ENCODE measurements around the gene PDE6G. TPM values are rescaled to one million over a fixed set of nuclear protein-coding genes. Genes with fewer than 3 reads are reported as not detected.
"Not testable (repeated sequence)": the region's sequence is repeated elsewhere in the genome, so short reads cannot be mapped to it uniquely, and the experiment has no call there.

The PDE6G gene
- polyA plus RNA-seq, 3 donors from 2014 or later, result 75.1 to 98.8 (median 81.4) TPM

DNA sequence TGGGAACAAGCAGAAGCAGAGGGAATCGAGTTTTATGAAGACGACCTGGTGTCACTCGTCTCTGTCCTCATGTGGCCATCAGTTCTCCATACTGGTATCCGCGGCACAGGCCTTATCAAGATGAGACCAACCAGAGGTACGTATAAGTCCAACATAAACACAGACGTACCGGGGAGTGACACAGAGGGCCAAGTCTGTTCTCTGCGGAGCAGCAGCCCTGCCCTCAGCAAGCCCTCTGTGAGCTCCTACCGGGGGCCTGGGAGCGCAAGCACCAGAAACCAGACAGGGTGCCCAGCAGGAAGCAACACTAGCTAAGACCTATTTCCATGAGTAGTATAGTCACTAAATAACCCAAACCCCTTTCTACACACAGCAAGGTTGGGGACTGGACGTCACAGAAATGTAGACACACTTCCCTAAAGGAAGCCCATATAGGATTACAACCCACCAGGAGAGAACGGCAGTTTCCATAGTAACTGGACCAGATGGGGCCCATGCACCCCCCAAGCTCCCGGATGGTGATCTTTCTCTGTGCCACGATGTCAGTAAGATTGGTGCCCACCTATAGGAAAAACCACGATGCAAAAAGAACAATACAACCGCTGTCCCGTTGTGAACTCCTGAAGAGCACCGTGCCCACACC lies 26.3 kb upstream of the PDE6G start:
- no peak for DNase-seq
- Mint-ChIP-seq H3K36me3 (peaks cover 0 to 3% (median 3%) of the 10 kb centered on the region in 3 donors), H3K27me3 (ENCODE audit: low read depth in 3 of 3) (peaks cover 3 to 9% (median 5%) of the 10 kb centered on the region in 3 donors), H3K4me1 (peaks cover 36 to 37% of the 10 kb centered on the region in 2 donors), H3K9me3 (no peaks in the 10 kb centered on the region), H3K27ac (peak overlapping the region; percentile 26 to 79 (median 65)), H3K4me3 (peak overlapping the region; percentile 92 to 98 (median 95))

DNA sequence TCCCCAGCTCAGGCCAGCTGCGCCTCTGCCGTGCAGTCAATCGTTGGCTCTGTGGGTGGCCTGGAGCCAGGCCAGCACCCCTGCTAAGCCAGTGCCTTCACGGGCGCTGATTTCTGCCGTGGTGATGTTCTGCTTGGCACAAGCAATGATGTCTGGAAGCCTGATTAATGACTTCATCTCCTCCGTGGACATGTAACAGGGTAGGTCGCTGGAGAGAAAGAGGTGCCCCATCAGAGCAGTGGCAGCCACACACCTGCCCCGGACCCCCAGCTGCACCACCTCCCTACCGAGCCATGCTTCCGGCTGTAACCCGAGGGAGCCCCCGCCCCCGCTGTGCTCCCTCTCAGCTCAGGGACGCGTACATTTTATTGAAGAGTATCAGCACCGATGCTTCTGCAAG lies 25.3 kb upstream of the PDE6G start:
- Mint-ChIP-seq H3K27me3 (ENCODE audit: low read depth in 3 of 3) (peaks cover 3 to 9% (median 5%) of the 10 kb centered on the region in 3 donors), H3K27ac (peak overlapping the region in 1 of 6 donors; percentile 29), H3K4me3 (peak overlapping the region in 3 of 5 donors; percentile 2 to 40 (median 21)), H3K4me1 (peaks cover 33 to 37% of the 10 kb centered on the region in 2 donors), H3K36me3 (peaks cover 0 to 3% (median 3%) of the 10 kb centered on the region in 3 donors), H3K9me3 (no peaks in the 10 kb centered on the region)
- DNase-seq, result no peak

DNA sequence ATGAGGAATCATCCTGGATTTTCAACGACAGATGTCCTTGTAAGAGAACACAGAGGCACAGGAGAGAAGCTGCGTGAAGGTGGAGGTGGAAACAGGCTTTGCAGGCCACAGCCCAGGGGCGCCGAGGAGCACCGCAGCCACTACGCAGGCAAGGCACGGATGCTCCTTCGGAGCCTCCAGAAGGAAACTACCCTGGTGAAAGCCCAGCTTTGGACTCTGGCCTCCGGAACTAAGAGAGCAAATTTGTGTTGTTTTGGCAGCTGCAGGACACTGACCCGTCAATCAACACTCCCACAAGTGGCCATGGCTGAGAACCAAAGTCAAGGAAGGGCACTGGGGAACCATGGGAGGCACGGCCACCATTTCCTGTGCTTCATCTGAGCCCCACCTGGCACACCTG lies 23.8 kb upstream of the PDE6G start:
- no peak overlapping the region for H3K4me3 Mint-ChIP-seq
- no peaks in the 10 kb centered on the region for H3K36me3 Mint-ChIP-seq
- H3K27me3 Mint-ChIP-seq (ENCODE audit: low read depth in 3 of 3), result peaks cover 3 to 10% (median 3%) of the 10 kb centered on the region in 3 donors

DNA sequence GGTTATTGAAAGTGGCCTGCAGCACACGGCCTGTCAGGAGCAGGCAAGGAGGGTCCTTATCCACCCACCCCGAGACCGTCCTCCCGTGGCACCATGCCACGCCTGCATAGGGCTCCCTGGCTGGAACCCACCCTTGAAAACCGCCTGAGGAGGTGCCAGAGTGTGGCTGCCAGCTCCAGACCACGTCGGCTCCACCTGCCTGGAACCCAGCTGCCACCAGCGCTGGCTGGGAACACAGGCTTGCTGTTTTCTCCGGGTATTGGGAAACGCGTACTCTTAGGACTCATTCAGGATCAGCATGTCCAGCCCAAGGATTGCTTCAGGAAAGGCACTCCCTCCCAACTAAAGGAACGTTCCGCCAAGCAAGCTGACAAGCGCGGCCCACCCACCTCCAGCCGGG lies 20.6 kb upstream of the PDE6G start:
- no peak overlapping the region for H3K4me3 Mint-ChIP-seq
- peaks cover 0 to 2% (median 0%) of the 10 kb centered on the region in 3 donors for H3K27me3 Mint-ChIP-seq (ENCODE audit: low read depth in 3 of 3)
- no peak for DNase-seq
- no peaks in the 10 kb centered on the region for H3K9me3 Mint-ChIP-seq
- H3K4me1 Mint-ChIP-seq, result peaks cover 5 to 7% of the 10 kb centered on the region in 2 donors
- H3K27ac Mint-ChIP-seq, result no peak overlapping the region
- H3K36me3 Mint-ChIP-seq, result no peaks in the 10 kb centered on the region

More for the DNA sequence above, 23.8 kb upstream of the PDE6G start:
- DNase-seq, result no peak
- H3K4me1 Mint-ChIP-seq, result peaks cover 28% of the 10 kb centered on the region in 2 donors
- peak overlapping the region in 1 of 6 donors; percentile 62 for H3K27ac Mint-ChIP-seq
- H3K9me3 Mint-ChIP-seq, result no peaks in the 10 kb centered on the region

DNA sequence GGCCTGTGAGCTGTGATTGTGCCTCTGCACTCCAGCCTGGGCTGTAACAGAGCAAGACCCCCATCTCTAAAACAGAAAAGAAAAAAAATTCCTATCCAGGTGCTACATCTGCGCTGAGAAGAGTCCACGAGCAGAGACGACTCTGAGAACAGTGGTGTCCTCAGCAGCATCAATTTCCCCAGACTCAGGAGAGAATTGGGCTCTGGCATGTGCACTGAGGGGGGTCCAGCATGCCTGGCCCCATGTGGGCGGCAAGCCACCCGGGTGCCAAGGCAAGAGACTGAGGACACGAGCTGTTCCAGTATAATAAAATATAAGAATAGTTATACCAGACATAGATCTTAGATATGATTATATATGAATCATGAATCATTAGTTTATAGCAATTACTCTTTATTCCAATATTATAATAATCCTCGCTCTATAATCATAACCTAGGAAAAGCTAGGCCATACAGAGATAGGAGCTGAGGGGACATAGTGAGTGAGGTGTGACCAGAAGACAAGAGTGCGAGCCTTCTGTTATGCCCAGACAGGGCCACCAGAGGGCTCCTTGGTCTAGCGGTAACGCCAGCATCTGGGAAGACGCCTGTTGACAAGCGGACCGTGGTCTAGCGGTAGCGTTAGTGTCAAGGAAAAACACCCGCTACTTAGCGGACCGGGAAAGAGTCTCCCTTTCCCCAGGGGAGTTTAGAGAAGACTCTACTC lies 19.3 kb upstream of the PDE6G start:
- not testable (repeated sequence) for H3K4me3 Mint-ChIP-seq; H3K9me3 Mint-ChIP-seq; H3K36me3 Mint-ChIP-seq; H3K4me1 Mint-ChIP-seq; H3K27me3 Mint-ChIP-seq (ENCODE audit: low read depth in 3 of 3)
- peak overlapping the region in 1 of 6 donors; percentile 21 for H3K27ac Mint-ChIP-seq
- peak; percentile 36 to 39 (median 37) for DNase-seq

DNA sequence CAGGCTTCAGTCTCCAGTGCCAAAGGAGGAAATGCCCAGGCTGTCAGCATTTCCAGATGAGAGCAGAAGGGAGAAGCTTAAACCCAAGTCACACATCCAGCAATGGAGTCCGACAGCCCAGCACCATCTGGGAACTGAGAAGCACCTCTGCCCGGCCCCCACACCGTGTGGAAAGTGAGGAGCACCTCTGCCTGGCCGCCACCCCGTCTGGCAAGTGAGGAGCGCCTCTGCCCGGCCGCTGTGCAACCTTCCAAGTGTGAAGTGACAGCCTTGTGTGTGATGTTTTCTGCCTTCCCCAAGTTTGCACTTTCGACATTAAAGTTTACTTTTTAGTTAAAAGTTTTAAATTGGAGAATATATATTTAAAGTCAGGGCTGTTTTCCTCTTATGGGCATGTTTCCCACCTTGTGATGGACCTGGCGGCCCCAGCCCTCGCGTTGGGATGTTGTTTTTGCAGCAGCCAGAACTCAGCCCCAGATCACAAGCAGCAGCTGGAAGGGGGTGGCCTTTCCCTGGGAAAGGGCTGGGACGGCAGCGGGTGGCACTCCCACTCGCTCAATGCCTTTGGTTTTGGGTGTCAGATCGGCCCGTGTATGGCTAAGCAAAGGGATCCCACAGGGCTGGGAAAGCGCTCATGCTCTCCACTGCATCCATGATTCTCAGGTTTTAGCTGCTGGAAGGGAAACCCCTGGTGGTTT lies 17.4 kb upstream of the PDE6G start:
- H3K4me1 Mint-ChIP-seq, result peaks cover 5 to 6% of the 10 kb centered on the region in 2 donors
- no peak for DNase-seq
- no peak overlapping the region for H3K27ac Mint-ChIP-seq
- no peak overlapping the region for H3K4me3 Mint-ChIP-seq
- H3K36me3 Mint-ChIP-seq, result peaks cover 0 to 6% (median 0%) of the 10 kb centered on the region in 3 donors
- peaks cover 0 to 2% (median 0%) of the 10 kb centered on the region in 3 donors for H3K27me3 Mint-ChIP-seq (ENCODE audit: low read depth in 3 of 3)
- no peaks in the 10 kb centered on the region for H3K9me3 Mint-ChIP-seq

DNA sequence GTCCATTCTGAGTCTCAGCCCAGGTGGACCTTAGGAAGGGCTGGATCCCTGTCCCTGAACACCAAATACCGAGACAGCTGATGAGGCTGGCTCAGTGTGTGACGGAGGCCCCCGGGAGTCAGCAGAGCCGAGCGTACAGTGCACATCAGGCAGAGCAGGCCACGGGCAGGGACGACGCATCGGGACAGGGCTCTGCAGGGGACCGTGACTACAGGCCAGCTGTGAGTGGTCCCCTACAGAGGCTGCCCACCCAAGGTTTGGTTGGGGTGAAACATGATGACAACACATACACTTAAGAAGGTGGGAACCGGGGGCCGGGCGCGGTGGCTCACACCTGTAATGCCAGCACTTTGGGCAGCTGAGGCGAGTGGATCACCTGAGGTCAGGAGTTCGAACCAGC lies 16.6 kb upstream of the PDE6G start:
- no peak for DNase-seq
- no peak overlapping the region for H3K4me3 Mint-ChIP-seq
- H3K27me3 Mint-ChIP-seq (ENCODE audit: low read depth in 3 of 3), result peaks cover 0 to 2% (median 0%) of the 10 kb centered on the region in 3 donors
- peaks cover 11% of the 10 kb centered on the region in 2 donors for H3K4me1 Mint-ChIP-seq
- no peaks in the 10 kb centered on the region for H3K9me3 Mint-ChIP-seq
- peaks cover 0 to 6% (median 0%) of the 10 kb centered on the region in 3 donors for H3K36me3 Mint-ChIP-seq
- no peak overlapping the region for H3K27ac Mint-ChIP-seq

DNA sequence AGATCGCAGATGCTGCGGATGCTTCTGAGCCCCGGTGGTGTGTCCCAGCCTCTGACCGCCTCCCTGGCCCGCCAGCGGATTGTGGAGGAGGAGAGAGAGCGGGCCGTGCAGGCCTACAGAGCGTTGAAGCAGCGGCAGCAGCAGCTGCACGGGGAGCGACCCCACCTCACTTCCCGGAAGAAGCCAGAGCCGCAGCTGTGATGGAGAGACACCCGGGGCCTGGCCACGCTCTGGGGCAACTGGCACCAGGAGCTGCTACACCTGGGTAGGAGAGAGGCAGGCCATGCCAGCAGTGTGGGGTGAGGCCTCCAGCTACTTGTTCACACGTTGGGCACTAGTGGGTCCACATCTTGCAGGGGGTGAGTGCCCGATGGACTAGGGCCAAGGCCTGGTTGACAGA lies 16.2 kb upstream of the PDE6G start:
- peaks cover 0 to 2% (median 0%) of the 10 kb centered on the region in 3 donors for H3K27me3 Mint-ChIP-seq (ENCODE audit: low read depth in 3 of 3)
- no peak overlapping the region for H3K4me3 Mint-ChIP-seq
- peaks cover 0 to 6% (median 0%) of the 10 kb centered on the region in 3 donors for H3K36me3 Mint-ChIP-seq
- DNase-seq, result no peak
- H3K4me1 Mint-ChIP-seq, result peaks cover 16% of the 10 kb centered on the region in 2 donors
- no peaks in the 10 kb centered on the region for H3K9me3 Mint-ChIP-seq
- H3K27ac Mint-ChIP-seq, result no peak overlapping the region

DNA sequence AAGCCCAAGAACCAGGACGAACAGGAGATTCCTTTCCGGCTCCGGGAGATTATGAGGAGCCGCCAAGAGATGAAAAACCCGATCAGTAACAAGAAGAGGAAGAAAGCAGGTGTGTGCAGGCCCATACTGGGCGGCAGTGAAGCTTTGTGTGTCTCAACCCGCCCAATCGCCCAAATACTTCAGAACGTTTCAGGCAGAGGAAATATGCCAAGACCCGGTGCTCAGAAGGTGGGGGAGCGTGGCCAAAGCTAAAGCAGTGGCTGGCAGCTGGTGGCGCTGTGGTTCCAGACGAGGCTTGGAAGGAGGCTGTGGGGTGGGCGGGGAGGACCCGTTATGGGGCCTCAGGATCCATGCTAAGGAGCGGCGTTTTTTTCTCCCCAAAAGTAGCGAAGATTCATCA lies 11.4 kb upstream of the PDE6G start:
- Mint-ChIP-seq H3K4me1 (peaks cover 28 to 37% of the 10 kb centered on the region in 2 donors), H3K4me3 (peak overlapping the region; percentile 89 to 95 (median 92)), H3K36me3 (peaks cover 0 to 6% (median 4%) of the 10 kb centered on the region in 3 donors), H3K27me3 (ENCODE audit: low read depth in 3 of 3) (peaks cover 0 to 4% (median 0%) of the 10 kb centered on the region in 3 donors), H3K9me3 (no peaks in the 10 kb centered on the region), H3K27ac (peak overlapping the region in 5 of 6 donors; percentile 30 to 89 (median 68))
- no peak for DNase-seq

DNA sequence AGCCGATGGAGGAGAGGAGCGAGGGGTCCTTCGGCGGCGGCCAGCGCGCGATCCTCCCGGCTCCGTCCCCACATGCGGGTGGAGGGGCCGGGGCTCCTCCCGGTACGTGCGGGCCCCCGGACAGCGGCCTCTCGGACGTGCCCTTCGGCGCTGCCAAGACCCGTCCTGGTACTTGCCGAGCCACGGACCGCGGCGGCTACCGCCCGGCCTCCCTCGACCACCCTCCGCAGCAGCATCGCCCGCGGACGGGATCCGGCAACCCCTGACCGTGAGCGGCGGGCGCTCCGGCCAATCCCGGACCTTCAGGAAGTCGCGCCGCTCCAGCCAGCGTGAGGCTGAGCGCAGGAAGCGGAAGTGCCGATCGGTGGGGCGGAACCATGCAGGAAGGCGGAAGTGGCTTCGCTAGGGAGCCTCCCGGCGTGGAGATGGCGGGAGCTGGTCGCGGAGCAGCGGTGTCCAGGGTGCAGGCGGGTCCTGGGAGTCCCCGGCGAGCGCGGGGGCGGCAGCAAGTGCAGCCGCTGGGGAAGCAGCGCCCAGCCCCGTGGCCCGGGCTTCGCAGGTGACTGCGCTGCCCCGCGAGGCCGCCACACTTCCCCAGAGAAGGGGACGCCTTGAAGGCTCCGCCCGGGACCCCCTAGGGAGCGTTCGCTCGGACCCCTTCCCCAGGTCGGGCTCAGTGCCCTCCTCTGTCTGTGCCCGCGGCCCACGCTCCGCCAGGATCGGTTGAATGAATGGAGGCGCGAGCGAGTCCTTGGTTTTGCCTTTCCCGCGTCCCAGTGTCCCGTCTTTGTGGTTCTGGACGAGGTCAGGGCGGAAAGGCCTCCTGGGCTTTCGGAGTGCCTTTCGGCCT lies 10.2 kb upstream of the PDE6G start, which contains the start of the genes CCDC137 and OXLD1:
CCDC137 (plus strand) TSS at position 396 of the 850 bp plus-strand sequence; CDS start at position 426, 30 bp downstream.
OXLD1 (minus strand) TSS at position 264 of the 850 bp plus-strand sequence; CDS start at position 236, 28 bp downstream.
- Mint-ChIP-seq H3K4me3 (peak within 1 kb of the TSS; percentile 94 to 99 (median 95)), H3K4me1 (peaks cover 28 to 37% of the 10 kb centered on the region in 2 donors), H3K27ac (peak within 1 kb of the TSS; percentile 88 to 98 (median 94)), H3K36me3 (peaks cover 0 to 6% (median 4%) of the 10 kb centered on the region in 3 donors), H3K9me3 (no peaks in the 10 kb centered on the region), H3K27me3 (ENCODE audit: low read depth in 3 of 3) (peaks cover 0 to 4% (median 0%) of the 10 kb centered on the region in 3 donors)
- DNase-seq, result peak; percentile 92 to 93 (median 93)

DNA sequence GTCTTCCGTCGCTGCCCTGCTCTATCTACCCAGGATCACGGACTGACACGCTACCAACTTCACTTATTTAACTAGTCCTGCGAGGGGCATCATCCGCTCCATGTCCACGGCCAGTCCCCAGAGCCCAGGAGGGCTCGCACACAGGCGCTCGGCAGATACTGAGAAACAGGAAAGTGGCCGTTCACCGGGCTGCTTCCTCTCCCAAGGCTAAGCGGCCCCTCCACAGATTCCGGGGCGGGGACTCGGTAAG lies 9.7 kb upstream of the PDE6G start:
- H3K9me3 Mint-ChIP-seq, result no peaks in the 10 kb centered on the region
- peaks cover 28 to 37% of the 10 kb centered on the region in 2 donors for H3K4me1 Mint-ChIP-seq
- peak overlapping the region; percentile 88 to 98 (median 94) for H3K27ac Mint-ChIP-seq
- H3K4me3 Mint-ChIP-seq, result peak overlapping the region; percentile 92 to 99 (median 95)
- DNase-seq, result no peak
- peaks cover 0 to 4% (median 0%) of the 10 kb centered on the region in 3 donors for H3K27me3 Mint-ChIP-seq (ENCODE audit: low read depth in 3 of 3)
- H3K36me3 Mint-ChIP-seq, result peaks cover 0 to 4% (median 1%) of the 10 kb centered on the region in 3 donors

DNA sequence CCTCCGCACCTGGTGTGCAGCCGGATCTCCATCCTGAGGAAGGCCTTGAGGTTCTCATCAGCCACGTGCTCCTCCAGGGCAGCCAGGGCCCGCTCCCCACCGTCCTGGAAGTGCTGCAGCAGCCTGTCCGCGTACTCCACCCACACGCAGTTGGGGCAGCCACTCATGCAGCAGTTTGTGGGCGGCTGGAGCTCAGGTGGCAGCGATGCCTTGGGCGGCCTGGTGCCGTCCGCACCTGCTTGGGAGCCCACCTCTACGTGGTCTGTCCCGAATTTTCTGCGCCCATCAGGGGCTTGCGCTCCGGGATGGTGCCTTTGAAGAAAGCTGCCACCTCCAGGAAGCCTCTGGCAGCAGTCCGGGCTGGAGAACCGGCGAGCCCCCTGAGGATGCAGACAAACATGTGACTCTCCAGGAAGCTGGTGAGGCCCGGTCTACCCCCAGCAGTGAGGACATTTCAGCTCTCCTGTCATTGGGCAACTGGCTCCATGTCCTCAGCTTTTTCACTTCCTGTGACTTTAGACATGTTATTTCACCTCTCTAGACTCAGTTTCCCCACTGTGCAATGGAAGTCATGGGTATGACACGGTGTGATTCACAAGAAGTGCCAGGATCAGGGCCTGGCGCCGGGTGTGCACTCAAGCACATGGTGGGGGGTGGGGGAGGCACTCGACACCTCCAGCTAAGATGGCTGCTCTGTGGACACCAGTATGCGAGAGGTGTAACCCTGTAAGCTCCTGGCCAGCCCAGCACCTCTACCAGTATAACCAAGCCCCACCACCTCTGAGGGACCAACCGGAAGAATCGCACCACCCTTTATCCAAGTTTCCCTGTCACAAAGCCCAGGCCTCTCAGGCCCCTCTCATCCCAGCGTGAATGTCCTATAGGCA lies 9.1 kb upstream of the PDE6G start:
- H3K4me3 Mint-ChIP-seq, result peak overlapping the region; percentile 92 to 99 (median 95)
- peak; percentile 20 to 31 (median 26) for DNase-seq
- H3K9me3 Mint-ChIP-seq, result no peaks in the 10 kb centered on the region
- peaks cover 0 to 4% (median 2%) of the 10 kb centered on the region in 3 donors for H3K27me3 Mint-ChIP-seq (ENCODE audit: low read depth in 3 of 3)
- peaks cover 28 to 37% of the 10 kb centered on the region in 2 donors for H3K4me1 Mint-ChIP-seq
- peak overlapping the region; percentile 88 to 98 (median 94) for H3K27ac Mint-ChIP-seq
- peaks cover 0 to 4% (median 0%) of the 10 kb centered on the region in 3 donors for H3K36me3 Mint-ChIP-seq

All from immature natural killer cell (primary cell).